Kidney epithelial cell (primary cell): ENCODE measurements around the gene FTL. TPM values are rescaled to one million over a fixed set of nuclear protein-coding genes. Genes with fewer than 3 reads are reported as not detected.

Experiments used
- DNase-seq: peaks from one replicate; pipeline ENCODE4 v3.0.0-alpha.2; 2010; ENCODE audit warnings: low read depth
- H3K27me3 ChIP-seq: 2 replicates; pipeline ENCODE4 v1.6.0; 2011; ENCODE audit warnings: low read length; ENCODE audit not compliant: control insufficient read depth, insufficient read depth
- H3K36me3 ChIP-seq: 2 replicates; pipeline ENCODE4 v1.5.1; 2011; ENCODE audit warnings: low read length; ENCODE audit not compliant: control insufficient read depth, insufficient read depth
- H3K4me3 ChIP-seq: 2 replicates; pipeline ENCODE4 v1.5.1; 2011; ENCODE audit warnings: low read depth, mild to moderate bottlenecking, control low read depth, low read length
- total RNA-seq: library from RNA; depleted of rRNA; stranded (reverse); fragments of >200 nt; gene quantifications from 2 replicates; pipeline ENCODE4 v1.2.3, GENCODE V29; 2015
- TF ChIP-seq, protein P1 (sequence below): IDR thresholded peaks from 2 replicates; pipeline ENCODE4 v1.5.1; 2011; ENCODE audit warnings: mild to moderate bottlenecking, moderate library complexity, low read length, control low read depth, inconsistent platforms; ENCODE audit not compliant: insufficient read depth, poor library complexity, severe bottlenecking

The FTL gene
- total RNA-seq, 1 donor from 2014 or later, result 2,415 TPM

DNA sequence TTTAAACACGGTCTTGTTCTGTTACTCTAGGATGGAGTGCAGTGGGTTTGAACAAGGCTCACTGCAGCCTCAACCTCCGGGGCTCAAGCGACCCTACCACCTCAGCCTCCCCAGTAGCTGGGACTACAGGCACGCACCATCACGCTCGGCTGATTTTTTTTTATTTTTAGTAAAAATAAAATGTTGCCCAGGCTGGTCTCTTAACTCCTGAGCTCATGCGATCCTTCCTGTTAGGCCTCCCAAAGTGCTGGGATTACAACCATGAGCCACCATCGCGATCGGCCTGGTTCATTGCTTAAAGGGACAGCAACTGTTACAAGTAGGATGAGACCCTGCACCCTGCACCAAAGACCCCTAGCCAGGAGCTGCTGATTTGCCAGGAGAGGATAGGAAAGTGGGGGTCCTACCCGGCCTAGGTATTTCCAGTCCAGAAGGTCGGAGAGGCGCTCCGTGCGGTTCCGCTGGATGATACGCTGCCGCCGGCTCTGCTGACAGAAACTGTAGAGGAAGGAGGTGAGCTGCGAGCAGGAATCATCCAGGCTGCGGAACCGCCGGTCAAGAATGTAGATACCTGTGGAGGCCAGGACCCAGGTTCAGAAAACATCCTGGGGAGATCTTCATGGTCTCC is 5.1 kb downstream of the FTL start:
- Histone ChIP-seq H3K4me3 (no peak overlapping the region), H3K36me3 (no peaks in the 10 kb centered on the region), H3K27me3 (no peaks in the 10 kb centered on the region)
- TF ChIP-seq, protein P1, sequence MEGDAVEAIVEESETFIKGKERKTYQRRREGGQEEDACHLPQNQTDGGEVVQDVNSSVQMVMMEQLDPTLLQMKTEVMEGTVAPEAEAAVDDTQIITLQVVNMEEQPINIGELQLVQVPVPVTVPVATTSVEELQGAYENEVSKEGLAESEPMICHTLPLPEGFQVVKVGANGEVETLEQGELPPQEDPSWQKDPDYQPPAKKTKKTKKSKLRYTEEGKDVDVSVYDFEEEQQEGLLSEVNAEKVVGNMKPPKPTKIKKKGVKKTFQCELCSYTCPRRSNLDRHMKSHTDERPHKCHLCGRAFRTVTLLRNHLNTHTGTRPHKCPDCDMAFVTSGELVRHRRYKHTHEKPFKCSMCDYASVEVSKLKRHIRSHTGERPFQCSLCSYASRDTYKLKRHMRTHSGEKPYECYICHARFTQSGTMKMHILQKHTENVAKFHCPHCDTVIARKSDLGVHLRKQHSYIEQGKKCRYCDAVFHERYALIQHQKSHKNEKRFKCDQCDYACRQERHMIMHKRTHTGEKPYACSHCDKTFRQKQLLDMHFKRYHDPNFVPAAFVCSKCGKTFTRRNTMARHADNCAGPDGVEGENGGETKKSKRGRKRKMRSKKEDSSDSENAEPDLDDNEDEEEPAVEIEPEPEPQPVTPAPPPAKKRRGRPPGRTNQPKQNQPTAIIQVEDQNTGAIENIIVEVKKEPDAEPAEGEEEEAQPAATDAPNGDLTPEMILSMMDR, result no peak
- DNase-seq, result no peak

DNA sequence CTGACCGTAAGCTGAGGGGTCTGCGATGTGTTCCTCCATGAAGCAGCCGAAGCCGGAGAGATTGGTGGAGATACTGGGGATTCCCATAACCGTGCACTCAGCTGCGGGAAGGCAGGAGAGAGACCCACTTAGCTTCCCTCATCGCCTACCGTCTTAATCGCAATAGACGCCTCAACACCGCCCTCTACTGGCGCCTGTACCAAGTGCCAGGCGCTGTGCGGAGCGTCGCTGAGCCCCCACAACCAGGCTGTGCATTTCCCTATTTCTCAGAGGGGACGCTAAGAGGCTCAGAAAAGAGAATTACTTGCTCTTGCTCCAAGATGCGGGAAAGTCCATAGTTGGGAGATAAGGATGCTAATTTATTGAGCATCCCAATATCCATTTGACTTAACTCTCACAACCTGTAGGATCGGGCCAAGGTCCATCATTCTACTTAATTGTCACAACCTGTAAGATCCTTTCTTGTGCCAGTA is 5.8 kb downstream of the FTL start:
- Histone ChIP-seq H3K36me3 (no peaks in the 10 kb centered on the region), H3K27me3 (no peaks in the 10 kb centered on the region), H3K4me3 (no peak overlapping the region)
- no peak for DNase-seq
- TF ChIP-seq, protein P1, result peak; percentile 92

DNA sequence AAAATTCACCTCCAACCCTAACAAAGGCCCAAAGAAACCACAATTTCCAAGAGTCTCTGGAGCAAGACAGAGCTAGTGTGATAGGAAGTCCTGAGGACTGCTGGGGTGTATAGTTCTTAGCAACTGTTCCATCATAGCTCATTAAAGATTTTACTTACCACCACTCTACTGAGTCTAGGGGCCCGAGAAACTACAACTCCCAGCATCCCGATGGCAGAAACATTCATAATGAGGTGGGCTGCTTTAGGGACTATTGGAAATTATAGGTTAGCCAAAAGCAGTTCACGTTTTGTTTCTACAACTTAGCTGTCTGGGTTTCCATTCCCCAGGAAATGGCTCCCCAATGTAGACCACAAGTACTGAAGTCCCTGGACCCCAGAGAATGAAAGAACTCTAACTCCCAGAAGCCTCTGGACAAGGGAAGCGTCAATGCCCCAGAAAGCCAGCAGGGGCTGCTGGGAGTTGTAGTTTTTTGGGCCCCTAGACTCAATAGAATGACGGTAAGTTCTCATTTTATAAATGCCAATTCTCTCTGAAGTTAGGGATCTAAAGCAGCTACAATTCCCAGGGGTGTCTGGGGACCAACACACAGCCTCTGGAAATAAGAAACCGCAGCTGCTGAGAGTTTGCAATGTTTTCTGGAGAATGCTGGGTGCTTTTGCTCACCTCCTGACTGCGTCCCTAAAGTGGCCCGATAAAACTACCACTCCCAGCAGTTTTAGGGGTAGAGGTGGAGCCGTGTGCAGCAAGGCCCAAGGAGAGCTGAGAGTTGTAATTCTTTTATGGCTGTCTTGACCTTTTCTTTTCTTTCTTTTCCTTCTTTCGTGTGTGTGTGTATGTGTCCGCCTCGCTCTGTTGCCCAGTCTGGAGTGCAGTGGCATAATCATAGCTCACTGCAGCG is 11.1 kb downstream of the FTL start:
- no peak for DNase-seq
- no peak overlapping the region for H3K4me3 ChIP-seq
- H3K27me3 ChIP-seq, result no peaks in the 10 kb centered on the region
- TF ChIP-seq, protein P1, result no peak
- H3K36me3 ChIP-seq, result peaks cover 1% of the 10 kb centered on the region

DNA sequence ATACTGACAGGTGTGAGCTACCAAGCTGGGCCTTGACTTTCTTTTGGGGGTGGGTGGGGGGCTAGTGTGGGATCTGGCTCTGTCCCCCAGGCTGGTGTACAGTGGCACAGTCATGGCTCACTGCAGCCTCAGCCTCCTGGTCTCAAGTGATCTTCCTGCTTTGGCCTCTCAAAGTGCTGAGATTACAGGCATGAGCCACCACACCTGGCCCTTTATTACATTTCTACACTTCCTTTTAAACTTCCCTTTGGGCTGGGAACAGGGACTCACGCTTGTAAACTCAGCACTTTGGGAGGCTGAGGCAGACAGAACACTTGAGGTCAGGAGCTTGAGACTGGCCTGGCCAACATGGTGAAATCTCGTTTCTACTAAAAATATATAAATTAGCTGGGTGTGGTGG is 12.0 kb downstream of the FTL start:
- no peak for DNase-seq
- Histone ChIP-seq H3K27me3 (no peaks in the 10 kb centered on the region), H3K36me3 (peaks cover 1% of the 10 kb centered on the region), H3K4me3 (no peak overlapping the region)
- TF ChIP-seq, protein P1, result no peak

DNA sequence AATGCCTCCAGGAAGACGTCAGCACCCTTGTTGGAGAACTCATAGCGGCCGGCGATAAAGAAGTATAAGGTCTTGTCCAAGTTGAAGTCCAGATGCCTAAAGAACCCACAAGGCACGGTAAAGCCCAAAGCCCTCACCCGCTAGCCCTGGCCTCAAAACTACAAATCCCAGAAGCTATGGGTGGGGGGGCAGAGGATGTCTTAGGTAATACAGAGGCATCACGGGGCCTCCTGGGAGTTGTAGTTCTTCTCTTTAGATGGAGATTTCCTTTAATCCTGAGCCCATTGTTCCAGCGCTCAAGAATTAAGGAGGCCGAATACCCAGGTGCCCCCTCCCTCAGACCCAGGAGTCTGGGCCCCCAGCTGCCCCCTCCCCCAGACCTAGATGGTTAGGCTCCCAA is 17.2 kb downstream of the FTL start:
- DNase-seq, result no peak
- H3K27me3 ChIP-seq, result no peaks in the 10 kb centered on the region
- peaks cover 3% of the 10 kb centered on the region for H3K36me3 ChIP-seq
- no peak overlapping the region for H3K4me3 ChIP-seq
- TF ChIP-seq, protein P1, result no peak

DNA sequence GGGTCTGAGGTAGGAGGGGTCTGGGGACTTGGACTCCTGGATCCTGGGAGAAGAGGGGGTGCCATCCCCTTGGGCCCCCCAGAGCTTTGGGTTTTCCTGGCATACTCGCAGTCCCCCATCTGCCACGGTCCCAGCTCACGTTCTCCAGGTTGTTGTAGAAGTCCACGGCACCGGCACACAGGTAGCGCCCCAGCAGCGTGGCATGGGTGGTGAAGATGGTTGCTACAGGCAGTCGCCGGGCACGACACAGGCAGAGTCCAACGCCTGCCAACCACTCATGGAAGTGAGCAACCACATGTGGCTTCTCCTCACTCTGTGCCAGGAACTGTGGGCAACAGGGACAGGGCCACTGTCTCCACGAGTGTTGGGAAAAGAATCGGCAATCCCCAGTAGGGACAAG is 20.6 kb downstream of the FTL start:
- TF ChIP-seq, protein P1, result no peak
- H3K4me3 ChIP-seq, result no peak overlapping the region
- DNase-seq, result no peak
- H3K27me3 ChIP-seq, result no peaks in the 10 kb centered on the region
- peaks cover 1% of the 10 kb centered on the region for H3K36me3 ChIP-seq
